DMS114 treated with DMSO at 0.1 percent for 48 hours (cell line): ENCODE data around the gene GPANK1.

Experiments
- DNase-seq: peaks from one replicate; lab custom pipeline; 2025; ENCODE audit not compliant: unreplicated experiment; lab: John Stamatoyannopoulos, UW

GPANK1 gene

DNA sequence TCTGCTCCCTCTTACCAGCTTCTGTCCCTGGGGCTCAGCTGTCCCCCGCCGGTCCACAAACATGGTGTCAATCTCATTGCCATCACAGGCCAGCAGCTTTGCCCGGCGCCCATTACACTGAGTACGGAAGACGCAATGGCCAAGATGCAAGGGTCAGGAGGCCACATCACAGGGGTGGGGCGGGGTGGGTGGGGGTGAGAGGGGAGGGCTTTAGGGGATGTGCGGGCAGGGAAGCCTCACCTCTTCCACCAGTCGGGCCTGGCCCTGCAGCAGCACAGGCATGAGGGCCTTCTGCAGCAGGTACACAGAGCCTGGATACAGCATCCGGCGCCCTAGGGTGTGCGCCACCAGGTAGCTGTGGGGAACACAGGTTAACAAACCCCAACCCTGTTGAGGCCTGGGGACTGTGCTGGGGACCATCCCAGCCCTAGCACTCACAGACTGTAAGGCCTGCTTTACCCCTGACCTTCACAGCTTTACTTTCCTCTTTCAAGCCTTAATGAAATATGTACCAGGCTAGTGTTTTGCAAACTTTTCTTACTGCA, 26.8 kb upstream of the GPANK1 start:
- no peak for DNase-seq

DNA sequence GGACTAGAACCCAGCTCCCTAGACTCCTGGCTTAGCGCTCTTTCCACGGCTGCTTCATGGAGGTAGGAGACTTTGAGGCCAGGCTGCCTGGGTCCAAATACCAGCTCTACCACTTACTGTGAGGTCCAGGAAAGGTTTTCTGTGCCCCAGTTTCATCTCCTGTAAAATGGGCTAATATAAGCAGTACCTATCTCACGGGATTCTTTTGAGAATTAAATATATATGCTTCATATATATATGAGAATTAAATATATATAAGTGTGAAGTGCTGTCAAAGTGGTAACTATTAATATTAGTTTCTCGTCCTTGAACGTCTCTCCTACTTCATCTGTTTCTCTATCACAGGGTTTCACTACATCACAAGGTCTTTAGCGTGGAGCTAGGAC, 26.3 kb upstream of the GPANK1 start:
- DNase-seq = no peak

DNA sequence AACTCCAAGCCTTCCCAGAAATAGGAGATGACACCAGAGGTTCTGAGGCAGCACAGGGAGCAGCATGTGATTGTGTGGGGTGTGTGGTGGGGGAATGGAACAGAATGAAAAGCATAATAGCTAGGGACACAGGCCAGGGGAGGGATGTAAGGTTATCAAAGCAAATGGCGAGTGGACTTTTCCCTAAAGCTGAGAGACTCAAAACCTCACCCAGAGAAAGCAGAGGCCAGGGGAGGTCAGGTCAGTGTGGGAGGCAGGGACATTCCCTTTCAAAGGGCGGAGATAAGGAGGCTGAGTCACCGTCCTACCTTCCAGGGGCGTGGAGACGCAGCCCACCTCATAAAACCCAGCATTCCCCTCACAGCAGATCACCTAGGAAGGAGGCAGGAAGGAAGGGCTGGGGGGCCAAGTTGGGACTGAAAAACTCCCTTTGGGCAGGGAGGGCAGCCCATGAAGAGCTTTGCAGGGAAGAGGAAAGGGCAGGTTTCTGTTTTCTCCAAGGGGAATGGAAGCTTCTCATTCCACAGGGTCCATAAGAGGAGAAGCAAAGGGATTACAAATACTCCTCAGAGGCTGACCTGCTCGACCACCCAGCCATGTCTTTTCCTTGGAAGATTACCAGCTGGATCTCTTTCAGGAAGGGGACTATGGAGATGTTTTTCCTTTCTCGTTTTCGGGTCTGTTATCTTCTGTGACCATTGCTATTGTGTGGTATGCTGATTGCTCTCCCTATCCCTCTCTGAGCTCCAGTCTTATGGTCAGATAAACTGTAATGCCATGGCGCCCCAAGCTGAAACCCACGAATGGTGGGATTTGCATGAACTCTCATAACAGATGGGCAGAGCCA, 25.7 kb upstream of the GPANK1 start:
- DNase-seq = no peak

DNA sequence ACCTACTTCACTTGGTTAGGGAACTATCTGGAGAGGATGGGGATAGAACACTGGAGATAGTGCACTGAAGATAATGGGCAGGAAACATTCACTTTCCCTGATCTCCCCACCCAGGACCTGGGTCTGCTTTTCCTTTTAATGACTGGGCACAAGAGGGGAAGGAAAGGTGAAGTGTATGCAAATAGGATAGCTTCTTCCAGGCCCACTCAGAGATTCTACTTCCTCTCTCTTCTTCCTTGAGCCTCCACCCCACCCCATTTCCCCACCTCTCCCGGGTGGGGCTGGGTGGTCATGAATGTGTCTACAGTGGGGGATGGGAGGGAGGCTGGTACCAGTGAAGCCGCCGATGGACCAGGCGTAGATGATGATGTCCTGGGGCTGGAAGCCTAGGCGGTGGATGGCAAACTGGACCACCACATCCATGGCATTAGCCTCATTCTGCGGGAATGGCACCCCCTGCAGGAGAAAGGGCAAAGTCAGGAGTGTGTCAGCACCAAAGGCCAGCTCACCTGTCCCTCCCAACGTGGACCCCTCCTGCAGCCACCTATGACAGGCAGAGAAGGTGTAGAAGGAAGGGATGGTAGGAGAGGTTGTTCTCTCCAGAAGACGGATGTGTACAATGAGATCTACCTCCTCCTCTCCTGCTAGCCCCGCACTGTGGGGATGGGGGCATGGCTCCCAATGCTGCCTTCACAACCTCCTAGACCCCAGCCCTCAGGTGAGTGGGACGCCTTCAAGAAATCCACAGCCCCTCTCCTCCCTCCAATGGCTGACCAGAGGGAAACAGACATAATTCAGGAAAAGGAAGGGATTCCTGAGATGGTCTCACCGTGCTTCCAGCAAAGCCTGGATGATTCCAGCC, 24.7 kb upstream of the GPANK1 start:
- no peak for DNase-seq

DNA sequence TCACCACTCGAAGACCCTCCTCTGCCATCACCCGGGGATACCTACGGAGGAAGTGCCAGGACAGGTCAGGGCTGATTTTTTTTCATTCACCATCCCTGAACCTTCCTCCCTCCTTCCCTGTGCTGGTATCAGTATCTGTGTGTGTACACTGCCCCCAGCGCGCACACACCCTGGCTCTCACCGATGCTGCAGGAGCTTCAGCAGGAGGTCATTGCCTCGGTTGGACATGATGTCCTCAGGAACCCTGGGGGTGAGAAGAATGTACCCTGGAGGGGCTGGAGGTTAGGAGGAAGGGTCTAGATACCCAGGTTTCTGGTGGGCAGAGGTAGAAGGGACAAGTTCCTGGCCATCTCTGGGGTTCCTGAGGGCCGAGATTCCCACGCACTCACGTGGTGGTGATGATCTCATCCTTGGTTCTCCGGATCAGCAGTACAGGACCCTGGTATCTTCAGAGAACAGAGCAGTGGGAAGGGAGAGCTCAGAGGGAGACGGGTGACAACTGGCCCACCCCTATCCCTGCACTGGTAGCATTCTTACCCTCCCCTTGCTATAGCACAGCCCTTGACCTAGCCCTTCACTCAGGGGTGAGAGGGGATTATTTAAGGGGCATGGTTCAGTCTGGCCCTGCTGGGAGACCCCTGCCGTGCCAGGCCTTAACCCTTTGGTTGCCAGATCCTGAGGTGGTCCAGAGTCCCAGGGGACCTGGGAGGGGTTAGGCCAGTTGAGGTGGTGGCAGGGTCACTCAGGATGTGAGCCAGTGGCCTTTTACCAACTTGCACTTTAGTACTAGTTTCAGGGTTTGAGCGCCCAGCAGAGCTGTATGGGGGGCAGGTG, 23.3 kb upstream of the GPANK1 start:
- DNase-seq = no peak

DNA sequence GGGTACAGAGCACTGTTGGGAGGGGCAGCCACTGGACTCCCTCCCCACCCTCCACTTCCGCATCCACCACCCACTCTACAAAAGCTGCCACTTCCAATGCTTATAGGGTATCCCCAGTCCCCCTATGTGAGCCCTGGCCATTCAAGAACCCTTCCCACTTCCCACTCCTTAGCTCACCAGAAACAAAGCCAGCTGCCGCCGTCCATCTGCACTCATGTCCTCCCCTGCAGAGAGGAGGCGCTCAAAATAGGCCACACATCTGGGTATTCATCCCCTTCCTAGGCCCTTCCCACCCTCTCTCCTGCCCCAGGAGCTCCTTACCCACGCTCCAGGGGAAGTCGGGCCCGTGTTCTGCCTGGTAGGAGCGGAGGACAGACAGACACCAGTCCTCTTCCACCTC, 22.5 kb upstream of the GPANK1 start:
- DNase-seq = no peak

DNA sequence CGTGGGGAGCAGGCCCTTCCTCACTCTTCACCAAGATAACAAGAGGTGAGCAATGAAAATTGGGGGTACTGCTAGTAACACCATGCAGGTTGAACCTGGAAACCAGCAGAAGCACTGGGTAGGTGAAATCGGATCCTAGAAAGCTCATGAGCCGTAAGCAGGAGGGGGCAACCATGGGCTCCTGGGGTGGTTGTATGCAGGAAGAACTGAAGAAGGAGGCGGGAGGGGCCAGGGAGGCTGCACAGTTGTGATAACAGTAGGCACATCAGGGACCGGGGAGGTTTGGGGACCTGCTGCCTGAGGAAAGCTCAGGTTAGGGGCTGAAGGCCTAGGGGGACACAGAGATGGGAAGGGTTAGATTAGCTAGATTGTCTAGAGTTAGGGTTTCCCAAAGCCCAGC, 21.7 kb upstream of the GPANK1 start:
- no peak for DNase-seq

DNA sequence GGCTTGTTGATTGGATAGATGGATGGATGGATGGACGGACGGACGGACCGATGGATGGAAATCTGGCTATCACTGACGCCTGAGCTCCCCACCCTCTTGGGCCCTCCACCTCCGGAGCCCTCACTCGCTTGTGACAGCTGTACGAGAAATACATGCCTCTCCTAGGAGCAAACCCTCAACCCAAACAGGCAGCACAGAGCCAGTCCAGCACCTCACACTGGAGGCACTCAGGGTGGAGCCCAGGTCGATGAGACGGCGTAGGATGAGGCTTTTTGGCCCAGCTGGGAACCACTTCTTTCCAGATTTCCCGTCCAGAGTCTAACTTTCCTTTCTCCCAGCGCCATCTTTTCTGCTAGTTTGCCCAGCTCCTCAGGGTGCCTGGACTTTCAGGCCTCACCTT, 18.8 kb upstream of the GPANK1 start:
- no peak for DNase-seq

DNA sequence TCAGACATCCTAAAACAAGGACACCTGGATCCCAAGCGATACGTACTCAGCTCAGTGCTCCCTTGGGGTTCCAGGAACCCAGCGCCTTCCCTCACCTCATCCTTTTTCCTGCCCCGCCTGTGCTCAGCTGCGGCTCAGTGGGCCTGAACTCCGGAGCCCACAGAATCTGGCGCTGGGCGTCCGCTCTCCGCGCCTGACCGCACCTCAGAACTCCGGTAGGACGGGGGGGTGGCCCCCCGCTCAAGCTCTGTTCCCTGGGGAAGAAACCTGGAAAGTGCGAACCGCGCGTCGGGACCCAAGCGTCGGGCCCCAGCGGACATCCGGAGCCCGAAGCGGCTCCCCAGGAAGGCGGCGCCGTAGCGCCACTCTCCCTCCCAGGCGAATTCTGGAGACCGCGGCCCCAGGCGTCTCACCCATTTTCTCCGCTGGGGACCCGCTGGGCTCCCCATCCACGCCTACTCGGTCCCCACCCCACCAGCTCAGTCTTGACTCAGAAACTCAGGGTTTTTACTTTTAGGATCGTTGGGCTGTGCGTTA, 16.4 kb upstream of the GPANK1 start:
- peak; percentile 43 for DNase-seq

DNA sequence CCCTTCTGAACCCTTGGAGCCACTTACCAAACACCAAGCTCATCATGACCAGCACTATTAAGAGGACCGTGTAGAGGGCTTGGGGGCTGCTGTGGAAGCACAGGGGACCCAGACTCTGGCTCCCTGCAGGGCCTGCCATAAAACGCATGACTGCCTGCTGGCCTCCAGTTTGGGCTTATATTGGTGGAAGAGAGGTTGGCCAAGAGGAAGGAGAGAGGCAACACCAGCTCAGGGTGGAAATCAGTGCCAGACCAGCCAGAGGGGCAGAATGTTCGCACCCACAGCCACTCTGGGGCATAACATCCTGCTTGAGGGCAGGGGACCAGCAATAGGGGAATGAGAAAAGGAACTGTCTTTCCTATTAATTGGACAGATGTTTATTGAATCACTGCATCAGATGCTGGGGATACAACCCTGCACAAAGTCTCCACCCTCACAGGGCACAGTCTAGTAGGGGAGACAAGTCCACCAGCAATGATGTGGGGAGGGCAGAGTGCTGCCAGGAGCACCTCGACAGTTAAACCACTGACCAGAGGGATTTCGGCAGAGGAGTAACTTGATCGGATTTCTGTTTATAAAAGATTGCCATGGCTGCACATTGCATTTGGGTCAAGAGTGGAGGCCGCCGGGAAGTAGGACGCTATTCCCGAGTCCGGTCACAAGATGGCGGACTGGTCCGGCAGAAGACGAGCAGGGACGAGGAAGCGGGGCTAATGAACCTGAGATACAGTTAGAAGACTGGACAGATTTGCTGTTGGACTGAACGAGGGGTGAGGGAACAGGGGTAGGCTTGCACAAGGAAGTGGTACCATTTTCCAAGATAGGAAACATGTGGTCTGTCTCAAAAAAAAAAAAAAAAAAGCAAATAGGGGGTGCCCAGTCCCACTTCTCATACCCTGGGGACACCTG, 15.7 kb upstream of the GPANK1 start, which contains the start of gene LY6G5C:
Gene LY6G5C (minus strand): TSS at position 842 of the 909 bp plus-strand sequence. CDS start 694 bp downstream, at position 148.
- DNase-seq = peak; percentile 87

DNA sequence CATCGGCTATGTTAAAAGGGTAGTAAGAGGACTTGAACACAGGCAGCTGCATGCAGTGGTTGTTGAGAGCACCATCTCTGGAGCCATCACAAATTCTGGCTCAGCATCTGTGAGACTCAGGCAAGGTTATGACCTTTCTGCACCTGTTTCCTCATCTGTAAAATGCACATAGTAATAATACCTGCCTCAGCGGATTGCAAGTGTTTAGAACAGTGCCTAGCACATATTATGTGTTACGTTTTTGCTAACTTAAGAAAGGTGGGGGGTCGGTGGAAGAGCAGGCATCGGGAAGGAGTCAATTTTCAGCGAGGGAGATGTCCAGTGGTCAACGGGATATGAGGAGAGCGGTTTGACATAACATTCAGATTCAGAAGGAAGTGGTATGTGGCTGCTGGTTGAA, 13.2 kb upstream of the GPANK1 start:
- DNase-seq = no peak

DNA sequence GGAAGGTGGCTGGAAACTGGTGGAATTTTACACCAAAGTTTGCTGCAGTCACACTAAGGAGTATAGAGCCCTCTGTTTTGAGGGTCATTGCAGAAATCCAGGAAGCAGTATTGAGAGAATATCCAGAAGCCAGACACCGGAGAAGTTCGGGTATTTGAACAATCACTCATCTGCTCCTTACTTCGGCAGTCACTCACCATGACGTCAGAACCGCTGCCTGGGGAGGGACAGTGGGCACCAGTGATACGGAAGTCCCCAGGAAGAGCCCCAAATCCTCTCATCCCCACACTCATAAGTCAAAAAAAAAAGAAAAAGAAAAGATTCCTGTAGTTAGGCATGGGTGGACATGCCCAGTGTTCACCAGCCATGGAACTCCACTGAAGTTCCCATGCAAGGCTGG, 12.1 kb upstream of the GPANK1 start:
- no peak for DNase-seq

DNA sequence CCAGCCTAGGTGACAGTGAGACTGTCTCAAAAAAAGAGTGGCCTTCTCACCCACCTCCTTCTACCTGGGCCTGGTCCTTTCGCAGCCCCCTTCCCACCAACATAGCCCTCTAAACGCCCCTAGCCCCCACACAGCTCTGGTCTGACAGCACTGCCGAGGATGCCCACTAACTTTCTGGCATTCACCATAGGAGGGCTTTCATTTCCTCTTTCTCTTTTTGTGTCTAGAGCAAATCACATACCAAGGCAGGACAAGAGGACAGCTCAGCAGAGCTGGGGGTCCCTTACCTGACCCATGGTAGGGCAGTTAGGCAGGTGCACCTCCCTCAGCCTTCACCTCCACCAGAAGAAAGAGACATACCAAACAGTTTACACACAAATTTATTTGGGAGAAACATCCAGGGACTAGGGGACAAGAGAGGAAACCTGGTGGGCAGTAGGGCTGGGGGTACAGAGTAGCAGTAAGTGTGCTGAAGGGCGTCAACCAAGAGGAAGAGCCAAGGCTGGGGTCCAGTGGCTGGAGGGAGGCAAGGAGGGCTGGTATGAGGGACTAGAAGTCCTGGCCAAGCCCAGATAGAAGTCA, 11.6 kb upstream of the GPANK1 start:
- DNase-seq = no peak

DNA sequence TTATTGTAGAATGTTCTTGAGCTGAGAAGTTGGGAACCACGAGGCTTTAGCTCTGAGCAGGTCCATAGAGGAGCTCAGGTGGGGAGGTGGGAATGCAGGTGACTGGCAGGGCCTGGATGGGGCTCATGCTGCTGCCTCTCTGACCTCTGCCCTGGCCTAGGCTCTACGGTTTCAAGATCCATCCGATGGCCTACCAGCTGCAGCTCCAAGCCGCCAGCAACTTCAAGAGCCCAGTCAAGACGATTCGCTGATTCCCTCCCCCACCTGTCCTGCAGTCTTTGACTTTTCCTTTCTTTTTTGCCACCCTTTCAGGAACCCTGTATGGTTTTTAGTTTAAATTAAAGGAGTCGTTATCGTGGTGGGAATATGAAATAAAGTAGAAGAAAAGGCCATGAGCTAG, 4.9 kb upstream of the GPANK1 start, which contains the start of gene LY6G5B:
Gene LY6G5B (plus strand): TSS at position 301 of the 400 bp plus-strand sequence. CDS start 975 bp downstream, outside the sequence.
- DNase-seq = no peak

DNA sequence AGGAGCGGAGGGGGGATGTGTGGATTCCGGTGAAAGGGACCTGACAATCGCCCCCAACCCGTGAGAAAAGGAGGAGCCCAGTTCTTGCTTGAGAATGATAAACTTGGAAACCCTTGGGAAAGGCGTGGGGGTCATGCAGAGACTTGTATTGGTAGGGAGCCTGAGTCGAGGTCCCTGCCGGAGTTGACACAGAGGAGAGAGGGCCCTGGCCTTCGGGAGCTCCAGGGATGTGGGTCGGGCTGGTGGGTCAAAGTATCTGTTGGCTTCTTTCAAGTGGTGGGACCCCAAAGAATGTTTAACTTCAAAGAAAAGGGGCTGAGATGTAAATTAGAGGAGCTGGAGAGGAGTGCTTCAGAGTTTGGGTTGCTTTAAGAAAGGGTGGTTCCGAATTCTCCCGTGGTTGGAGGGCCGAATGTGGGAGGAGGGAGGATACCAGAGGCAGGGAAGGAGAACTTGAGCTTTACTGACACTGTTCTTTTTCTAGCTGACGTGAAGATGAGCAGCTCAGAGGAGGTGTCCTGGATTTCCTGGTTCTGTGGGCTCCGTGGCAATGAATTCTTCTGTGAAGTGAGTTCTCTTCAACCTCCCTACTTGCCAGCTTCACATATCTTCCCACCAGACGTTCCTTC, 1.7 kb upstream of the GPANK1 start:
- DNase-seq = no peak

DNA sequence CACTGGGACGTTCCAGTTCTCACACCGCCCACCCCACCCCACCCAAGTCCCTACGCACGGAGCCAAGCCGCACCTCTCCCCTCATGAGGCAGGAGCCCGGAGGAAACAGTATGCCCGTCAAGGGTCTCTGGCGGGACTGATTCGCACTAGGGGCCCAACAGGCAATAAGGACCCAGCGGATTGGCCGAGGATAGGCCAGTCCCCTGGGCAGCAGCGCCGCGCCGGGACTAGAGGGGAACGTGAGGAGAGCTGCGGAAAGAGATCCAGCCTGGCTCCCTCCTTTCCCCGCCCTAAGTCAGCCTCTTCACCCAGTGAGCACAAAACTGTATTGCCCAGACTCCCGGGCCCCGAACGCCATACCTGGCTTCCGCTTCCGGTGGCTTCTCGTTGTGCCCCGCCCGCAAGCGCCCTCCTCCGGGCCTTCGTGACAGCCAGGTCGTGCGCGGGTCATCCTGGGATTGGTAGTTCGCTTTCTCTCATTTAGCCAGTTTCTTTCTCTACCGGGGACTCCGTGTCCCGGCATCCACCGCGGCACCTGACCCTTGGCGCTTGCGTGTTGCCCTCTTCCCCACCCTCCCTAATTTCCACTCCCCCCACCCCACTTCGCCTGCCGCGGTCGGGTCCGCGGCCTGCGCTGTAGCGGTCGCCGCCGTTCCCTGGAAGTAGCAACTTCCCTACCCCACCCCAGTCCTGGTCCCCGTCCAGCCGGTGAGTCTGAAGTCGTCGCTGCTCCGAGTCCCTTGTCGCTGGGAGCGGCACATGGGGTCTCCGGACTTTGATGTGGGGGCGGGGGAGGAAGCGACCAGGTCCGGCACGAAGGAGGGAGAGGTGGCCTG, 922 bp upstream of the GPANK1 start, which contains the start of gene CSNK2B:
Gene CSNK2B (plus strand): TSS at position 580 of the 836 bp plus-strand sequence. CDS start 752 bp downstream, outside the sequence.
- peak; percentile 99 for DNase-seq

DNA sequence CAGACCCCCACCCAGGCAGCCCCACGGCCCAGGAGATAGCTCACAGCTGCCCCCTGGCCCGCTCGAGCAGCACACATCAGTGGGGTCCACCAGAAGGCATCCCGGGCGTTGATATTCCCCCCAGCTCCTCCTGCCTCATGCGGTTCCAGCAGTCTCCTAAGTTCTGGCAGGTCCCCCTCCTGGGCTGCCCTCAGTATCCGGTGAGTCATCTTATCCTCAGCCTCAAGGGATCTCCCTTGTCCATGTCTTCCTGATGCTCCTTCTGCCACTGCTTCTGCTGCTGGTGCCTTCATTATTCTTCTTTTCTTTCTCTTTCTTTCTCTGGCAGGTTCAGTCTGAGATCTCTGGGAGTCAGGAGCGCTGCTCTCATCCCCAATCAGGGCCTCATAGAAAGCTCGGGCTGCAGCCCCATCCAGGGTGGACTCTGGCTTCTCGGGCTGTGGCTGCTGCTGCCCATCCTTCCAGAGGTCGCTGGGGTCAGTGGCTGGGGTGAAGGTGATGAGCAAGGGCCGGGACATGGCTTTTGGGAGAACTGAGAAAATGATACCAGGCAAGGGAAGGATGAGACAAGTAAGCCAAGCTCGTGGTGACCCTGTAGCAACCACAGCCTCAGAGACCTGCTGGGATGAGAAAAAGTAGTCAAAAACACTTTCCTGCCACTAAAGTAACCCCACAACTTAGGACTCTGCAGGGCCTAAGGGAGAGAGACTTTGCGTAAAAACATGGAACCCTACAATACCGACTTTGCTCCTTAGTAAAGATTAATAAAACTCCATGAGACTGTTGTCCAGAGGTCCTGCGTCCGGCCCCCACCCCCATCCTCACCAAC, 622 bp downstream of the GPANK1 start:
- no peak for DNase-seq
